Measurements from ENCODE around the gene TBC1D22B.

DNA sequence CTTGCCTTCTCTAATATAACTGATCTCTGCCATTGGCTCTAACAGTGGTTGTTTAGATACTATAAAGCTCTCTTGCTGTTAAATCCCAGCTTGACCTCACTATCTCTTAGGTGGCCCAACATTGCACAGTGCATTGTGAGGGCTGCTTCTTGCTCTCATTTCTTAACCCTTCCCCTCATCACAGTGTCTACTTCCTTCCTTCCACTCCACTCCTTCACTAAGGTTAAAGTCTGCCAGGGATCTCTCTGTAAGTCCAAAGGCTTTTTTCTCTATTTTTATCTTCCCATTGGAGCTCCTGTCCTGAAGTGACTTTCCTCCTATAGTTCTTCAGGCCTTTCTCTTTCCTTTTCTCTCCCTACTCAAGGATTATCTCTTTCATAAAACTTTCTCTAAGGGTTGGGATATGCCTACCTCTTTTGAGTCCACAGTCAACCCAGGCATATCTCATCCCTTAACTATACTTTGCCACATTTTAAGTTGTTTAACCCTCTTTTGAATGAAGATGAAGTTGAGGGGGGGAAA lies 4.0 kb upstream of the TBC1D22B start:
- TF ChIP-seq SPI1 (IDR thresholded peaks at IDR 0.05; ENCODE audit: low read depth, low read length) = no peak
- TF ChIP-seq POLR2A (IDR thresholded peaks at IDR 0.05; ENCODE audit: low read depth, low read length) = no peak
- no peak for TF ChIP-seq POLR2AphosphoS5 (IDR thresholded peaks at IDR 0.05; ENCODE audit: low read depth, low read length)
- TF ChIP-seq TAF1 (IDR thresholded peaks at IDR 0.05; ENCODE audit: low read depth, low read length) = no peak
- no peak for TF ChIP-seq POU2F2 (IDR thresholded peaks at IDR 0.05; ENCODE audit: low read depth, low read length)
- no peak for TF ChIP-seq PAX5 (IDR thresholded peaks at IDR 0.05; ENCODE audit: insufficient read depth, low read length, severe bottlenecking)

All from GM12891 (cell line).